HepG2 (cell line): ENCODE measurements around the gene LSR. TPM values are rescaled to one million over a fixed set of nuclear protein-coding genes. Genes with fewer than 3 reads are reported as not detected.

ENCODE experiments used
- ARID5B ChIP-seq: IDR thresholded peaks from 2 replicates; pipeline ENCODE4 v1.4.0; 2020; ENCODE audit warnings: mild to moderate bottlenecking, missing genetic modification reagents
- HBP1 ChIP-seq: IDR thresholded peaks from 2 replicates; pipeline ENCODE4 v1.6.1; 2016; ENCODE audit warnings: low read depth, control low read depth
- IKZF4 ChIP-seq: sonication (generic); formaldehyde crosslinking; IDR thresholded peaks from 2 replicates; pipeline ENCODE4 v1.5.1; 2020; ENCODE audit warnings: borderline replicate concordance, mild to moderate bottlenecking, low read depth, missing genetic modification reagents; ENCODE audit errors: not compliant biosample characterization
- IRF1 ChIP-seq: sonication (generic); formaldehyde crosslinking; IDR thresholded peaks from 2 replicates; pipeline ENCODE4 v1.4.0; 2020; ENCODE audit warnings: low read depth, mild to moderate bottlenecking, missing genetic modification reagents
- JUN ChIP-seq: sonication (generic); formaldehyde crosslinking; IDR thresholded peaks from 2 replicates; pipeline ENCODE4 v1.4.0; 2020; ENCODE audit warnings: mild to moderate bottlenecking, missing genetic modification reagents
- KMT2A ChIP-seq: sonication (generic); formaldehyde crosslinking; IDR thresholded peaks from 2 replicates; pipeline ENCODE4 v1.4.0; 2020; ENCODE audit warnings: missing genetic modification reagents
- NKX3-1 ChIP-seq: sonication (generic); formaldehyde crosslinking; IDR thresholded peaks from 2 replicates; pipeline ENCODE4 v1.5.0; 2020; ENCODE audit warnings: missing genetic modification reagents
- NR2F2 ChIP-seq: IDR thresholded peaks from 2 replicates; pipeline ENCODE4 v1.6.1; 2012; ENCODE audit warnings: low read depth, inconsistent platforms, borderline replicate concordance
- RFXANK ChIP-seq: IDR thresholded peaks from 2 replicates; pipeline ENCODE4 v1.6.1; 2016
- YEATS2 ChIP-seq: sonication (generic); formaldehyde crosslinking; IDR thresholded peaks from 2 replicates; pipeline ENCODE4 v1.4.0; 2020; ENCODE audit warnings: missing genetic modification reagents, borderline replicate concordance
- ZFP90 ChIP-seq: sonication (generic); formaldehyde crosslinking; IDR thresholded peaks from 2 replicates; pipeline ENCODE4 v1.8.0; 2022; ENCODE audit warnings: missing genetic modification reagents, mild to moderate bottlenecking, inconsistent platforms, borderline replicate concordance
- ZNF335 ChIP-seq: sonication (generic); formaldehyde crosslinking; IDR thresholded peaks from 2 replicates; pipeline ENCODE4 v1.4.0; 2020; ENCODE audit warnings: missing genetic modification reagents
- ZNF441 ChIP-seq: sonication (generic); formaldehyde crosslinking; IDR thresholded peaks from 2 replicates; pipeline ENCODE4 v1.7.0; 2021; ENCODE audit warnings: missing genetic modification reagents, borderline replicate concordance
- ZNF460 ChIP-seq: sonication (generic); formaldehyde crosslinking; IDR thresholded peaks from 2 replicates; pipeline ENCODE4 v1.5.1; 2020; ENCODE audit warnings: missing genetic modification reagents, mild to moderate bottlenecking, borderline replicate concordance
- ZNF503 ChIP-seq: sonication (generic); formaldehyde crosslinking; IDR thresholded peaks from 2 replicates; pipeline ENCODE4 v1.4.0; 2020; ENCODE audit warnings: missing genetic modification reagents
- ZNF562 ChIP-seq: sonication (generic); formaldehyde crosslinking; IDR thresholded peaks from 2 replicates; pipeline ENCODE4 v1.8.0; 2022; ENCODE audit warnings: missing genetic modification reagents, borderline replicate concordance
- ZNF576 ChIP-seq: sonication (generic); formaldehyde crosslinking; IDR thresholded peaks from 2 replicates; pipeline ENCODE4 v1.4.0; 2020; ENCODE audit warnings: mild to moderate bottlenecking, missing genetic modification reagents
- ZNF607 ChIP-seq: sonication (generic); formaldehyde crosslinking; IDR thresholded peaks from 2 replicates; pipeline ENCODE4 v1.5.1; 2020; ENCODE audit warnings: missing genetic modification reagents, mild to moderate bottlenecking, borderline replicate concordance
- ZNF749 ChIP-seq: sonication (generic); formaldehyde crosslinking; IDR thresholded peaks from 2 replicates; pipeline ENCODE4 v1.8.0; 2022; ENCODE audit warnings: mild to moderate bottlenecking, missing genetic modification reagents, moderate library complexity, borderline replicate concordance
- ZNF768 ChIP-seq: sonication (generic); formaldehyde crosslinking; IDR thresholded peaks from 2 replicates; pipeline ENCODE4 v1.4.0; 2020; ENCODE audit warnings: missing genetic modification reagents
- ZNF83 ChIP-seq: sonication (generic); formaldehyde crosslinking; IDR thresholded peaks from 2 replicates; pipeline ENCODE4 v1.4.0; 2020; ENCODE audit warnings: missing genetic modification reagents, mild to moderate bottlenecking, borderline replicate concordance
- polyA plus RNA-seq, 8 experiments: library from polyadenylated mRNA; depleted of rRNA in 3 of 8; stranded (reverse) in 7 of 8; unstranded in 1 of 8; fragments of >200 nt; fragmentation: Illumina TruSeq in 4 of 8; extraction: Trizol in 4 of 8; gene quantifications; 2 replicates each; pipeline versions ENCODE4 v1.2.1 to v1.2.3, GENCODE V29; 2011 to 2016; ENCODE audit warnings: low read depth in 4 of 8, missing spikeins in 1 of 8, mixed read lengths in 1 of 8; ENCODE audit not compliant: insufficient read depth in 1 of 8
- total RNA-seq, 5 experiments: library from RNA; depleted of rRNA; stranded (reverse); fragments of >200 nt; fragmentation: Illumina TruSeq; extraction: Trizol; gene quantifications; 2 replicates each; pipeline ENCODE4 v1.2.3, GENCODE V29; 2016; ENCODE audit warnings: low read depth in 1 of 5

The LSR gene
- total and polyA plus RNA-seq, 2 of the 13 experiments (the other 11 are each of a cell fraction or from before 2014, with no cell fraction given) = 29.2 to 79.2 TPM

GRCh38 chr19:35247526-35248309 is 1.1 kb upstream of the LSR start (continued):
- TF ChIP-seq ARID5B (CRISPR knock-in tag) = peak; percentile 66
- TF ChIP-seq ZNF460 (CRISPR knock-in tag) = no peak
- TF ChIP-seq ZNF335 (CRISPR knock-in tag) = no peak
- TF ChIP-seq ZNF503 (CRISPR knock-in tag) = peak; percentile 48; the same call in 1 of the 2 replicates
- TF ChIP-seq ZFP90 = peak; percentile 63; the same call in 1 of the 2 replicates
- TF ChIP-seq ZNF562 (CRISPR knock-in tag) = no peak
- TF ChIP-seq HBP1 = no peak
- TF ChIP-seq YEATS2 (CRISPR knock-in tag) = no peak
- no peak for TF ChIP-seq RFXANK (CRISPR knock-in tag)
- 0 out of 2 replicates have a peak, but pooled peaks have one; percentile 34 for TF ChIP-seq IRF1 (CRISPR knock-in tag)
- TF ChIP-seq ZNF749 = no peak
- no peak for TF ChIP-seq NR2F2
- TF ChIP-seq IKZF4 (CRISPR knock-in tag) = no peak
- peak; percentile 49; the same call in 1 of the 2 replicates for TF ChIP-seq ZNF768
- peak; percentile 18; the same call in 1 of the 2 replicates for TF ChIP-seq ZNF441 (CRISPR knock-in tag)
- no peak for TF ChIP-seq ZNF576
- peak; percentile 17; the same call in 1 of the 2 replicates for TF ChIP-seq ZNF607 (CRISPR knock-in tag)
- TF ChIP-seq KMT2A (CRISPR knock-in tag) = 0 out of 2 replicates have a peak, but pooled peaks have one; percentile 3
- no peak for TF ChIP-seq NKX3-1 (CRISPR knock-in tag)
- no peak for TF ChIP-seq ZNF83 (CRISPR knock-in tag)
- no peak for TF ChIP-seq JUN (CRISPR knock-in tag)
